MV-4-11 (cell line): ENCODE data around the gene DDX56.

ENCODE experiments used
- DNase-seq: peaks from one replicate; lab custom pipeline; 2025; lab: John Stamatoyannopoulos, UW

Gene DDX56

GRCh38 chr7:44535348-44536064, 38.2 kb downstream of the DDX56 start:
- DNase-seq: no peak

GRCh38 chr7:44534501-44534900, 39.2 kb downstream of the DDX56 start:
- DNase-seq: peak; percentile 46

GRCh38 chr7:44534087-44534486, 39.6 kb downstream of the DDX56 start:
- DNase-seq: no peak

GRCh38 chr7:44533301-44534055, 40.2 kb downstream of the DDX56 start:
- DNase-seq: no peak

GRCh38 chr7:44531421-44532380, 42.0 kb downstream of the DDX56 start:
- no peak for DNase-seq

- DNase-seq: no peak
Observed at GRCh38 chr7:44530990-44531389, 42.7 kb downstream of the DDX56 start.

GRCh38 chr7:44524811-44525388, 48.8 kb downstream of the DDX56 start:
- DNase-seq: no peak

GRCh38 chr7:44522315-44522714, 51.4 kb downstream of the DDX56 start:
- DNase-seq: no peak

- no peak for DNase-seq
Observed at GRCh38 chr7:44521347-44522095, 52.2 kb downstream of the DDX56 start.

GRCh38 chr7:44520574-44520973, 53.1 kb downstream of the DDX56 start:
- no peak for DNase-seq

- no peak for DNase-seq
Observed at GRCh38 chr7:44519546-44519945, 54.2 kb downstream of the DDX56 start.

GRCh38 chr7:44518761-44519160, 54.9 kb downstream of the DDX56 start:
- no peak for DNase-seq

- no peak for DNase-seq
Observed at GRCh38 chr7:44517175-44517574, 56.5 kb downstream of the DDX56 start.
